Ishikawa (cell line): ENCODE measurements around the gene PIR.

Experiments
- EP300 ChIP-seq: IDR thresholded peaks from 2 replicates; pipeline ENCODE4 v1.6.1; 2012; ENCODE audit warnings: borderline replicate concordance
- RAD21 ChIP-seq: IDR thresholded peaks from 2 replicates; pipeline ENCODE4 v1.6.1; 2012; ENCODE audit warnings: low read depth
- TAF1 ChIP-seq: IDR thresholded peaks from 2 replicates; pipeline ENCODE4 v1.6.1; 2012; ENCODE audit warnings: low read depth, mild to moderate bottlenecking
- TF ChIP-seq, protein P1 (sequence below): IDR thresholded peaks from 2 replicates; pipeline ENCODE4 v1.6.1; 2012; ENCODE audit warnings: low read depth, mild to moderate bottlenecking

DNA sequence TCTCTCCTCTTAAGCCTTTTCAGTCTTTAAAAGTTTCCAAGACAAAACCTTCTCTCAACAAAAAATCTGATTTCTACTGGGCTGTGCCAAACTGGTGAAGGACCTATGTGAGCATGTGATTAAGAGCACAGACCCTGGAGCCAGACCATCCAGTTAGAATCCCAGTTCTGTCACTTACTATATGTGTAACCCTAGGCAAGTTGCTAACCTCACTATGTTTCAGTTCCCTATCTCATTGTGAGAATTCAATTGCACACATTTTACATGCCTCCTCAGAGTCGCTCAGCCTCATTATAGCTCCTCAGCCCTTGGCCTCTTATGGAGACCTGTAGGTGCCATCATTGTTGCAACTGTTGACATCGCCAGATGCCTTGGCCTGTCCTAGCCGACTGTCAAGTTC is 54.8 kb downstream of the PIR start:
- TF ChIP-seq EP300 (no peak), RAD21 (no peak), TAF1 (no peak)
- TF ChIP-seq, protein P1, sequence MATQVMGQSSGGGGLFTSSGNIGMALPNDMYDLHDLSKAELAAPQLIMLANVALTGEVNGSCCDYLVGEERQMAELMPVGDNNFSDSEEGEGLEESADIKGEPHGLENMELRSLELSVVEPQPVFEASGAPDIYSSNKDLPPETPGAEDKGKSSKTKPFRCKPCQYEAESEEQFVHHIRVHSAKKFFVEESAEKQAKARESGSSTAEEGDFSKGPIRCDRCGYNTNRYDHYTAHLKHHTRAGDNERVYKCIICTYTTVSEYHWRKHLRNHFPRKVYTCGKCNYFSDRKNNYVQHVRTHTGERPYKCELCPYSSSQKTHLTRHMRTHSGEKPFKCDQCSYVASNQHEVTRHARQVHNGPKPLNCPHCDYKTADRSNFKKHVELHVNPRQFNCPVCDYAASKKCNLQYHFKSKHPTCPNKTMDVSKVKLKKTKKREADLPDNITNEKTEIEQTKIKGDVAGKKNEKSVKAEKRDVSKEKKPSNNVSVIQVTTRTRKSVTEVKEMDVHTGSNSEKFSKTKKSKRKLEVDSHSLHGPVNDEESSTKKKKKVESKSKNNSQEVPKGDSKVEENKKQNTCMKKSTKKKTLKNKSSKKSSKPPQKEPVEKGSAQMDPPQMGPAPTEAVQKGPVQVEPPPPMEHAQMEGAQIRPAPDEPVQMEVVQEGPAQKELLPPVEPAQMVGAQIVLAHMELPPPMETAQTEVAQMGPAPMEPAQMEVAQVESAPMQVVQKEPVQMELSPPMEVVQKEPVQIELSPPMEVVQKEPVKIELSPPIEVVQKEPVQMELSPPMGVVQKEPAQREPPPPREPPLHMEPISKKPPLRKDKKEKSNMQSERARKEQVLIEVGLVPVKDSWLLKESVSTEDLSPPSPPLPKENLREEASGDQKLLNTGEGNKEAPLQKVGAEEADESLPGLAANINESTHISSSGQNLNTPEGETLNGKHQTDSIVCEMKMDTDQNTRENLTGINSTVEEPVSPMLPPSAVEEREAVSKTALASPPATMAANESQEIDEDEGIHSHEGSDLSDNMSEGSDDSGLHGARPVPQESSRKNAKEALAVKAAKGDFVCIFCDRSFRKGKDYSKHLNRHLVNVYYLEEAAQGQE: no peak
